Loucy (cell line): ENCODE results near the gene SEMA6A.
"Not testable (repeated sequence)": the region's sequence is repeated elsewhere in the genome, so short reads cannot be mapped to it uniquely, and the experiment has no call there.

Source experiments
- H2AFZ ChIP-seq: fragments of 200-600 bp; sonication (generic); 2 replicates; pipeline ENCODE4 v1.6.0; 2016; ENCODE audit warnings: antibody characterized with exemption, mild to moderate bottlenecking, low read length, moderate library complexity
- H3F3A ChIP-seq: fragments of 200-600 bp; 2 replicates; pipeline ENCODE4 v1.6.0; 2016; ENCODE audit warnings: antibody characterized with exemption, low read depth, mild to moderate bottlenecking
- H3K27me3 ChIP-seq: fragments of 200-600 bp; sonication (generic); 2 replicates; pipeline ENCODE4 v1.6.1; 2014; ENCODE audit warnings: low read length, mild to moderate bottlenecking; ENCODE audit not compliant: insufficient read depth, poor library complexity, severe bottlenecking
- H3K36me3 ChIP-seq: fragments of 200-600 bp; sonication (generic); 2 replicates; pipeline ENCODE4 v1.6.1; 2016; ENCODE audit warnings: low read length; ENCODE audit not compliant: insufficient read depth
- H3K4me1 ChIP-seq: fragments of 200-600 bp; sonication (generic); 2 replicates; pipeline ENCODE4 v1.5.1; 2014; ENCODE audit warnings: low read length, mild to moderate bottlenecking; ENCODE audit not compliant: insufficient read depth, poor library complexity, severe bottlenecking
- H3K4me2 ChIP-seq: fragments of 200-600 bp; sonication (generic); 2 replicates; pipeline ENCODE4 v1.6.0; 2014; ENCODE audit warnings: antibody characterized with exemption, low read length, low read depth, mild to moderate bottlenecking; ENCODE audit not compliant: poor library complexity, severe bottlenecking
- H3K4me3 ChIP-seq: fragments of 200-600 bp; sonication (generic); 2 replicates; pipeline ENCODE4 v1.5.1; 2014; ENCODE audit warnings: low read length, mild to moderate bottlenecking, mixed read lengths; ENCODE audit not compliant: poor library complexity, severe bottlenecking
- H3K79me2 ChIP-seq: fragments of 200-600 bp; sonication (generic); 2 replicates; pipeline ENCODE4 v1.6.1; 2014; ENCODE audit warnings: low read length; ENCODE audit not compliant: insufficient read depth
- H3K9ac ChIP-seq: fragments of 200-600 bp; sonication (generic); 2 replicates; pipeline ENCODE4 v1.6.0; 2014; ENCODE audit warnings: mild to moderate bottlenecking, low read depth, low read length, moderate library complexity; ENCODE audit not compliant: poor library complexity, severe bottlenecking
- H3K9me2 ChIP-seq: fragments of 200-600 bp; sonication (generic); replicated peaks from 2 replicates; pipeline ENCODE4 v1.6.1; 2016; ENCODE audit warnings: low read depth, low read length, mixed read lengths
- H3K9me3 ChIP-seq: fragments of 200-600 bp; sonication (generic); 2 replicates; pipeline ENCODE4 v1.6.1; 2014; ENCODE audit warnings: mild to moderate bottlenecking, antibody characterized with exemption, low read length, low read depth; ENCODE audit not compliant: insufficient read depth
- H4K20me1 ChIP-seq: fragments of 200-600 bp; sonication (generic); 2 replicates; pipeline ENCODE4 v1.6.0; 2014; ENCODE audit warnings: antibody characterized with exemption, low read length, mild to moderate bottlenecking; ENCODE audit not compliant: insufficient read depth, poor library complexity, severe bottlenecking
- EZH2phosphoT487 ChIP-seq: fragments of 200-600 bp; IDR thresholded peaks from 2 replicates; pipeline ENCODE4 v1.6.1; 2018; ENCODE audit warnings: antibody characterized with exemption, mild to moderate bottlenecking, moderate library complexity, borderline replicate concordance
- TF ChIP-seq, protein P1 (sequence below): fragments of 200-600 bp; sonication (generic); conservative IDR thresholded peaks from 2 replicates; pipeline ENCODE4 v1.5.1; 2014; ENCODE audit warnings: mild to moderate bottlenecking, antibody characterized with exemption, low read length

The SEMA6A gene

GRCh38 chr5:116550082-116550481 is 24.5 kb downstream of the SEMA6A start:
- no peaks in the 10 kb centered on the region for H3F3A ChIP-seq

GRCh38 chr5:116546743-116547124 is 27.9 kb downstream of the SEMA6A start:
- Histone ChIP-seq H4K20me1 (no peaks in the 10 kb centered on the region), H3F3A (no peaks in the 10 kb centered on the region)
- TF ChIP-seq EZH2phosphoT487 = no peak
- TF ChIP-seq, protein P1, sequence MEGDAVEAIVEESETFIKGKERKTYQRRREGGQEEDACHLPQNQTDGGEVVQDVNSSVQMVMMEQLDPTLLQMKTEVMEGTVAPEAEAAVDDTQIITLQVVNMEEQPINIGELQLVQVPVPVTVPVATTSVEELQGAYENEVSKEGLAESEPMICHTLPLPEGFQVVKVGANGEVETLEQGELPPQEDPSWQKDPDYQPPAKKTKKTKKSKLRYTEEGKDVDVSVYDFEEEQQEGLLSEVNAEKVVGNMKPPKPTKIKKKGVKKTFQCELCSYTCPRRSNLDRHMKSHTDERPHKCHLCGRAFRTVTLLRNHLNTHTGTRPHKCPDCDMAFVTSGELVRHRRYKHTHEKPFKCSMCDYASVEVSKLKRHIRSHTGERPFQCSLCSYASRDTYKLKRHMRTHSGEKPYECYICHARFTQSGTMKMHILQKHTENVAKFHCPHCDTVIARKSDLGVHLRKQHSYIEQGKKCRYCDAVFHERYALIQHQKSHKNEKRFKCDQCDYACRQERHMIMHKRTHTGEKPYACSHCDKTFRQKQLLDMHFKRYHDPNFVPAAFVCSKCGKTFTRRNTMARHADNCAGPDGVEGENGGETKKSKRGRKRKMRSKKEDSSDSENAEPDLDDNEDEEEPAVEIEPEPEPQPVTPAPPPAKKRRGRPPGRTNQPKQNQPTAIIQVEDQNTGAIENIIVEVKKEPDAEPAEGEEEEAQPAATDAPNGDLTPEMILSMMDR = no peak

More at GRCh38 chr5:116550082-116550481, 24.5 kb downstream of the SEMA6A start:
- Histone ChIP-seq H3K4me3 (no peak overlapping the region), H3K9ac (no peak overlapping the region), H3K9me2 (no peaks in the 10 kb centered on the region), H3K4me2 (no peak overlapping the region), H2AFZ (no peak overlapping the region), H3K79me2 (no peaks in the 10 kb centered on the region), H3K9me3 (no peaks in the 10 kb centered on the region; the same call in 1 of the 2 replicates), H3K36me3 (no peaks in the 10 kb centered on the region), H3K27me3 (no peaks in the 10 kb centered on the region), H4K20me1 (no peaks in the 10 kb centered on the region), H3K4me1 (no peaks in the 10 kb centered on the region)
- no peak for TF ChIP-seq EZH2phosphoT487
- TF ChIP-seq, protein P1 = no peak

GRCh38 chr5:116546033-116546742 is 28.4 kb downstream of the SEMA6A start:
- Histone ChIP-seq H4K20me1 (no peaks in the 10 kb centered on the region), H3K4me2 (no peak overlapping the region), H3K79me2 (no peaks in the 10 kb centered on the region), H3K27me3 (no peaks in the 10 kb centered on the region), H3K4me3 (no peak overlapping the region), H3K9ac (no peak overlapping the region), H3K9me3 (no peaks in the 10 kb centered on the region; the same call in 1 of the 2 replicates), H3K36me3 (no peaks in the 10 kb centered on the region), H3F3A (no peaks in the 10 kb centered on the region), H3K4me1 (no peaks in the 10 kb centered on the region), H3K9me2 (no peaks in the 10 kb centered on the region), H2AFZ (no peak overlapping the region)
- TF ChIP-seq, protein P1 = no peak
- TF ChIP-seq EZH2phosphoT487 = no peak

More at GRCh38 chr5:116546743-116547124, 27.9 kb downstream of the SEMA6A start:
- no peaks in the 10 kb centered on the region for H3K4me1 ChIP-seq
- H2AFZ ChIP-seq = no peak overlapping the region
- no peaks in the 10 kb centered on the region for H3K79me2 ChIP-seq
- no peak overlapping the region for H3K4me2 ChIP-seq
- no peak overlapping the region for H3K4me3 ChIP-seq
- H3K36me3 ChIP-seq = no peaks in the 10 kb centered on the region
- H3K9me3 ChIP-seq = no peaks in the 10 kb centered on the region; the same call in 1 of the 2 replicates
- H3K9ac ChIP-seq = no peak overlapping the region
- H3K9me2 ChIP-seq = no peaks in the 10 kb centered on the region
- no peaks in the 10 kb centered on the region for H3K27me3 ChIP-seq

DNA sequence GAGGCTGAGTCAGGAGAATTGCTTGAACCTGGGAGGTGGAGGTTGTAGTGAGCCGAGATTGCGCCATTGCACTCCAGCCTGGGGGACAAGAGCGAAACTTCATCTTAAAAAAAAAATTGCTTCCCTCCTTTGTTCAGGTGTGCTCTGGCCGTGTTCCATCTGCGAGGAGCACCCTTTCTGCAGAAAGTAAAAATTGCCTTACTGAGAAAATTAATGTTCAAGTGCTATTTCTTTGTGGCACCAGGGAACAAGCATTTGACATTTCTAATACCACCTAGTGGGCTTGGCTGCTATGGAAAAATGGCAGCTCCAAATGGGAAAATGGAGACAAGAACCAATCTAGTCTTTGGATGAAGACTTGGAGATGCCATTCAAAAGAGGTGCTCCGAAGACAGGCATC is 29.2 kb downstream of the SEMA6A start:
- not testable (repeated sequence) for H3K4me2 ChIP-seq, H3K79me2 ChIP-seq, H3K36me3 ChIP-seq, H3F3A ChIP-seq, H3K27me3 ChIP-seq, H3K4me1 ChIP-seq, H3K4me3 ChIP-seq, H2AFZ ChIP-seq, H3K9ac ChIP-seq, H3K9me3 ChIP-seq, H4K20me1 ChIP-seq, H3K9me2 ChIP-seq
